ENCODE data around the gene EIF4B. TPM values are rescaled to one million over a fixed set of nuclear protein-coding genes. Genes with fewer than 3 reads are reported as not detected.

The EIF4B gene
- total and polyA plus RNA-seq, 2 of the 13 experiments (the other 11 are each of a cell fraction or from before 2014, with no cell fraction given) = 416 to 548 TPM

- TF ChIP-seq ARID2 (CRISPR knock-in tag; IDR thresholded peaks at IDR 0.05; ENCODE audit: borderline replicate concordance) (peak; percentile 53; the same call in 1 of the 2 replicates), ZNF567 (CRISPR knock-in tag; IDR thresholded peaks at IDR 0.05; ENCODE audit: borderline replicate concordance) (peak; percentile 58; the same call in 1 of the 2 replicates), CREB3 (CRISPR knock-in tag; IDR thresholded peaks at IDR 0.05) (no peak), ZSCAN21 (CRISPR knock-in tag; IDR thresholded peaks at IDR 0.05; ENCODE audit: borderline replicate concordance) (no peak), REPIN1 (CRISPR knock-in tag; IDR thresholded peaks at IDR 0.05; ENCODE audit: borderline replicate concordance, low read depth) (peak; percentile 40; the same call in 1 of the 2 replicates), MATR3 (CRISPR knock-in tag; IDR thresholded peaks at IDR 0.05) (no peak), ZNF800 (CRISPR knock-in tag; IDR thresholded peaks at IDR 0.05) (no peak), MTF2 (CRISPR knock-in tag; IDR thresholded peaks at IDR 0.05; ENCODE audit: borderline replicate concordance) (0 out of 2 replicates have a peak, but pooled peaks have one; percentile 10), ZSCAN25 (CRISPR knock-in tag; IDR thresholded peaks at IDR 0.05) (peak; percentile 11; the same call in 1 of the 2 replicates), PRMT3 (CRISPR knock-in tag; IDR thresholded peaks at IDR 0.05; ENCODE audit: borderline replicate concordance, low read depth) (no peak), FLYWCH1 (CRISPR knock-in tag; IDR thresholded peaks at IDR 0.05) (no peak), JARID2 (CRISPR knock-in tag; IDR thresholded peaks at IDR 0.05; ENCODE audit: insufficient replicate concordance) (no peak), ZBTB14 (CRISPR knock-in tag; IDR thresholded peaks at IDR 0.05) (no peak), NFYB (CRISPR knock-in tag; IDR thresholded peaks at IDR 0.05) (no peak), ZHX1 (CRISPR knock-in tag; IDR thresholded peaks at IDR 0.05; ENCODE audit: low read depth) (peak; percentile 52; the same call in 1 of the 2 replicates), ZNF343 (CRISPR knock-in tag; IDR thresholded peaks at IDR 0.05) (no peak), KDM2A (CRISPR knock-in tag; IDR thresholded peaks at IDR 0.05; ENCODE audit: borderline replicate concordance, low read depth) (peak; percentile 20; the same call in 1 of the 2 replicates), RXRA (CRISPR knock-in tag; IDR thresholded peaks at IDR 0.05) (peak; percentile 73), FOXK1 (CRISPR knock-in tag; IDR thresholded peaks at IDR 0.05; ENCODE audit: borderline replicate concordance, low read depth) (peak; percentile 70; the same call in 1 of the 2 replicates)
Measured at GRCh38 chr12:53051058-53051880, 45.0 kb downstream of the EIF4B start (continued).
